ENCODE results near the gene ECT2L.
"Not testable (repeated sequence)": the region's sequence is repeated elsewhere in the genome, so short reads cannot be mapped to it uniquely, and the experiment has no call there.

Gene ECT2L

DNA sequence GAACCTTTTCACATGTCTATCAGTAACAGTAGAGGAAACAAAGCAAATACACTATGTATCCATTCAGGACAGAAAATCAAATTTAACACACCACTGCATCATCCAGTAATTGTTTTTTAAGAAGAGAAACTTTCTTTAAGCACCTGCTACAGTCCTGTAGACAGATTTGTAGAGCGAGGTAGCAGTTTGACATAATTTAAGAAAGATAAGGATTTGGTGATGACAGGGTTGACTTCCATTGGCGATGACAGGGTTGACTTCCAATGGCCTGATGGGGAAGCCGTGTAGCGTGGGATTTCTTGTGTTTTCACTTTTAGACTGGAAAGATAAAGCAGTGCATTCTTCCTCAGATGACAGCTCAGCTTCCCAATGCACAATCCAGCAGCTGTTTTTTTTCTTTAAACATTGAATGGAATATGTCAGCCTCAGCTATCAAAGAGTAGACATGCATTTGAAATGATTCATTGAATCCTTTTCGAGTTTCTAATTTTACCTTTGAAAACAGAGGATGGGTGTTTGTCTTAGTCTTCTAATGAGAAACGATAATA lies 68.5 kb downstream of the ECT2L start:
- DNase-seq = no peak

DNA sequence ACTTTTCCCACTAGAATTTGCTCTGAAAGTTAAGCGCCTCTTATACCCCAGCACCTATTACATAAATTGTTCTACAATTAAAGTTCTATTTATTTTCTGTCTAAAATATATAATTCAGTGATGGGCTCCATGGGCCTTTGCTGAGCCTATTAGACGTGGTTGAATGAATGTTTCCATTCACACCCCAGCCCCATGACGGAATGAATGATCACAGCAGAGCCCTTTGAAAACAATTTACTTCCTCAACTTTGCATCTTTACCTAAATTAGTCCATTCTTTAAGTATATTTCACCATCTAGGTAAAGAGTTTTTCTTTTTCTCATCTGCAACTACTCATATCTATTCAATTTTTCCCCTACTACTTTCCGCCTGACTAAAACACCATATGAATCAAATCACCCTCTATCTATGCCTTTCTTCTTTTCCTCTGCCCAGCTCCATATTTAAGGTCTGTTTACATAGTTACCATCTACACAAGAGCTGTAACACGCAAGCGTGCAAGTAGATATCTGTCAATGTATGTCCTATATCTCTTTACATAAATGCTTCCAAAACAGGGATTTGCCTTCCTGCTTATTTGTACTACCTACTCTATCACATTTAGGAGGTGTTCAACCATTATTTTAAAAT lies 69.7 kb downstream of the ECT2L start:
- no peak for DNase-seq

DNA sequence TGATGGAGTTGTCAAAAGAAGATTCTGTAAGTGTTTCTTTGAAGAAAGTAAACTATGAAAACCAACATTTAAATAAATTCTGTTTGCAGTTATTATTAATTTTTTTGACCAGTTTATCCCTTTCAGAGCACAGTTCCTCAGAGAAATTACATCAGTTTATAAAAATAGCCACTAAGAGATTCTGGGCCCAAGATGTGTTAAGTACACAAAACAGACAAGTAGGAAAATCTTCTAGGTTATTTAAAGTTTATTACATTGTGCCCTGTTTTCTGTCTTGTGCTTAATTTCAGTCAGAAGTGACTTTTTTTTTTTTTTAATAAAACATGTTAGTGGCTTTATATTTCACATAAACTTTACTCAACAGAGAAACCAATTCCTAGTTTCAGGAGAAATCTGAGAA lies 72.3 kb downstream of the ECT2L start:
- no peak for DNase-seq

DNA sequence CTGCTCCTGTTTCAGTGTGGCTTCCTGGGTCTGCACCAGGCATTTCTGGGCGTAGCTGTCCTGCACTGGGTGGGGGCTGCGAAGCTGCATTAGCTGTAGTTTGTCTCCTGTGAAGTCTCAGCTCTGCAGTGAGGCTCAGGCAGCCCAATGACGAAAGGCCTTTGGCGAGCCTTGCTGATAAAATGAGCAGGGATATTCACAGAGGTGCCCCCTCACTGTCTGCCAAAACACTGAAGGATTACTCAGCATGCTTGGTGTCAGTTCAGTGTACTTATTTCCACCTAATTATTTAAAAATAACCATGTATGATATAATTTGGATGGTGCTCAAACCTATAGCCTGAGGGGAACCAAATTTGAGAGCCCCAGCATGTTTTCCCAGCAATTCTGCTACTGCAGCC lies 73.5 kb downstream of the ECT2L start:
- DNase-seq = no peak

DNA sequence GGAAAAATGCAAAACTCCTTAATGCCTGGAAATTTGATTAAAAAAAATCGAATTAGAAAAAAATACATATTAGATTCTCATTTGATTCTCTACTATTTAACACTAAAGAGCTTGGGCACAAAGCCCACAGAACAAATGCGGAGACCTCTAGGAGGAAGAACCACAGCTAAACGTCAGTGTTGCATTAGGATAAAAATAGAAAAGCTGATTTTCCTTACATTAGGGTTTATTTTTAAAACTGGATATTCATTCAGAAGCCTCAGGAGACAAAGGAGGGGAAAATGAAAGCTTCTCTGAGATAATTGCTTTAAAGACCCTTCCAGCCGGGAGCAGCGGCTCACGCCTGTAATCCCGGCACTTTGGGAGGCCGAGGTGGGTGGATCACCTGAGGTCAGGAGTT lies 77.3 kb downstream of the ECT2L start:
- no peak for DNase-seq

DNA sequence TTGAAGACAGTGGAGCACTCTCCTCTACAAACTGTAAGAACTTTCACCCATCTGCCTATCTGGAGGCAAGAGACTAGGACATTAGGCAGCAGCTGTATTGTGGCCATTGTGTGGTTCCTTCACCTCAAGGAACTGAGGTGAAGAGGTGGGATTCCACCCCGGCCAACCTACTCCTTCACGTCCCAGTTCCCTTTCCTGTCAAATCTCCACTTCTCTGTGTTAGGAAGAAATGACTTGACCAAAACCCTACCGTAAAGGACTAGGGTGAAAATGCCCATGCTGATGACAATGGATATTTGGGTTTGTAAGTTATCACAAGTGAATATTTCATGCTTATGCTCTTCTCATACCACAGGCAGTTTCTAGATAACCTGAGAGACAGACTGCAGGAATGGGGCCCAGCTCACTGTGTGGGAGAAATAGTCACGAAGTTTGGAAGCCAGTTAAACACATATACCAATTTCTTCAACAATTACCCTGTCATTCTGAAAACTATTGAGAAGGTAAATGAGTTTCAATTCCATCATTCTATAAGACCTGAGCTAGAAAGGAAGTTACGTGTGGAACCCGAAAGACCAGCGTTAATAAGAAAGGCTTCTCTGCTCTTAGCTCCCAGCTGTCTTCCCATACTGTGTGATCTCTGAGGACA lies 86.6 kb downstream of the ECT2L start:
- no peak for DNase-seq

DNA sequence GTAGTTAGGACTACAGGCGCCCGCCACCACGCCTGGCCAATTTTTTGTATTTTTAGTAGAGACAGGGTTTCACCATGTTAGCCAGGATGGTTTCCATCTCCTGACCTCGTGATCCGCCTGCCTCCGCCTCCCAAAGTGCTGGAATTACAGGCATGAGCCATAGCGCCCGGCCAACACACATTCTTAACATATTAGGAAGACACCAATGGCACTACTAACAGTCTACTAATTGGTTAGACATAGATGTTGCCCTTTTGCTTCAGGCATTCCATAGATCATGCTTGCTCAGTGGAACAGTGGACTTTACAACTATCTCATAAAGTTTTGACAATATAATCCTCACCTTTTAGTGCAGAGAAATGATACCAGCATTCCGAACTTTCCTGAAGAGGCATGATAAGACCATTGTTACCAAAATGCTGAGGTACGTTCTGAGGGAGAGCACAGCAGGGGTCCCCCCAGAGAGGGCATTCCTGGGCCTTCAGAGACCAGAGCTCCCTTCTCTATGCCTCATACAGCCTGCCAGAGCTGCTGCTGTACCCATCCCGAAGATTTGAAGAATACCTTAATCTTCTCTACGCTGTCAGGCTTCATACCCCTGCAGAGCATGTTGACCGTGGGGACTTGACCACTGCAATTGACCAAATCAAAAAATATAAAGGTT lies 89.4 kb downstream of the ECT2L start:
- no peak for DNase-seq

DNA sequence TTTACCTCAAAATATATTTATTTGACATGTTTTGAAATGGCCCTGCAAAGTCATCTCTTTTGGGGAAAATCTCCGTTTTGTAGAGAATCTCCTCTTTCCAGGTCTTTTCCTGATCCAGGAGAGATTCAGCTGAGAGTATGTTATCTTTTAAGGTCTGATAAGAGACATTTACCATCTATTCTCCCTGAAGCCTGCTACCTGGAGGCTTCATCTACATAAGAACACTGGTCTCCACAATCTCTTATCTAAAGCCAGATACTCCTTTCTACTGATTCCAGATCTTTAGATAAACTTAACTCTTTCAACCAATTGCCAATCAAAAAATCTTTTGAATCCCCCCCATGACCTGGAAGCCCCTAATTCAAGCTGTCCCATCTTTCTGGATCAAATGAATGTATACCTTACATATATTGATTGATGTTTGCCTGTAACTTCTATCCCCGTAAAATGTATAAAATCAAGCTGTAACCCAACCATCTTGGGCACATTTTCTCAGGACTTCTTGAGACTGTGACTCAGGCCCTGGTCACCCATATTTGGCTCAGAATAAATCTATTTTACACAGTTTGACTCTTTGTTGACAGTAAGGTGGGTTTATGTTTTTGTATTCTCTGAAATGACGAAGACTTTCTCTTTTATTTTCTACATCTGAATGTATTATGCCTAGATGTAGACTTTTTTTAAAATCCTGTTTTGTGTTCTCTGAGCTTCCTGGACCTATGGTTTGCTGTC lies 95.5 kb downstream of the ECT2L start:
- no peak for DNase-seq

DNA sequence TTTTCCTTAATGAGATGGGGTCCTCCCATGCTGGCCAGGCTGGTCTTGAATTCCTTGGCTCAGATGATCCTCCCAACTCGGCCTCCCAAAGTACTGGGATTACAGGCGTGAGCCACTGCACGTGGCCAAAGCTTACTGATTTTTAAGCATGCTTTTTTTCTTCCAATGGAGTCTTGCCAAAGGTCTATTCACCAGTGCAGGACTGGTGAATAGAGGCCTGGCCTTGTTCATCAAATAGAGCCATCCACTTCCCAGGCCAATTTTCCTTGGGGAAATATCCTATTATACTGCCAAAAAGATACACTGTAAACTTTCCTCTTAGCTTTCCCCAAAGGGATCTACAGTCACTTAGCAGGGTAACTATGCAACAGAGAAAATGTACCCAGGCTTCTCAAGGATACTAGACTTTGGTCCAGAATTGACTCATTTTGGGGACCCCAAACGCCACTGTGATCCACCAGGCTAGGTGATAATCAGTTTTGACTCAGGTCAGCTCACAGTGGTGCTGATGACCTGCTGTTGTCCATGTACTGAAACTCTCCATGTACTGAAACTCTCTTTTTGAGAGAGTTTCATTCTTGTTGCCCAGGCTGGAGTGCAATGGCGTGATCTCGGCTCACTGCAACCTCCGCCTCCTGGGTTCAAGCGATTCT lies 100.3 kb downstream of the ECT2L start:
- DNase-seq = no peak

DNA sequence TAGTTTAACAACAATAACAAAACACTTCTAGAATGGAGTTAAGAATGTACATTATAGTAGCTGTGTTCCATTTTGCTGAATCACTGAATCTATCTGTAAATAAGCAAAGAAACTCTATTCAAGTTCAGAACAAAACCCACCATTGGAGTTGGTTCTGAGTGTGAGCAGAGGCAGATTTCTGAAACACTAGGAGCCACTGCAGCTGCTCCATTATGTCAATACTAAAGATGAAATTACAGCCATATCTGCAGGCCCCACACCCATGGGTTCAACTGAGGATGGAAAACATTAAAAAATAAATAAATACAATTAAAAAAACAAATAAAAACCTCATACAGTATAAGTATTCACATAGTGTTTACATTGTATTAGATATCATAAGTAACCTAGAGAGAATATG lies 101.1 kb downstream of the ECT2L start:
- DNase-seq = no peak

DNA sequence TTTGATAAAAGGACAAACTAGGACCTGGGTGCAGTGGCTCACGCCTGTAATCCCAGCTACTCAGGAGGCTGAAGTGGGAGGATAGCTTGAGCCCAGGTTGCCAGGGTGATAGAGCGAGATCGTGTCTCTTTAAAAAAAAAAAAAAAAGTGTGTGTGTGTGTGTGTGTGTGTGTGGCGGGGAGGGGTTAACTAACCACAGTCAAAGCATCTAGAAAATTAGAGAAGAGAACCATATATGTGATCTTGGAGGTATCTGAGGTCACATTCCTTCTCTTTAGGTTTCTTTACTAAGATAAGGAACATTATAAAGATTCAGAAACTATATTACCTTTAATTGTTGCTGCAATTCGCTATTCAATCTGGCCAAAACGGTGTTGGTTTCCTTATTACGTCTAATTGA lies 111.3 kb downstream of the ECT2L start:
- DNase-seq = no peak

DNA sequence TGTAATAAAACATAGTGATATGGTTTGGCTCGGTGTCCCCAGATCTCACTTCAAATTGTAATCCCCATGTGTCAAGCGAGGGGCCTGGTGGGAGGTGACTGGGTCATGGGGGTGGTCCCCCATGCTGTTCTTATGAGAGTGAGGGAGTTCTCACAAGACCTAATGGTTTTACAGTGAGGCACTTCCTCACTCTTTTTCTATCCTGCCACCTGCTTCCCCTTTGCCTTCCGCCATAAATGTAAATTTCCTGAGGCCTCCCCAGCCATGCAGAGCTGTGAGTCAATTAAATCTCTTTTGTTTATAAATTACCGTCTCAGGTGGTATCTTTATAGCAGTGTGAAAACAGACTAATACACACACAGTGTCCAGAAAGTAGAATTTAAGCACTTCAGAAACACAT lies 113.6 kb downstream of the ECT2L start:
- DNase-seq = no peak

DNA sequence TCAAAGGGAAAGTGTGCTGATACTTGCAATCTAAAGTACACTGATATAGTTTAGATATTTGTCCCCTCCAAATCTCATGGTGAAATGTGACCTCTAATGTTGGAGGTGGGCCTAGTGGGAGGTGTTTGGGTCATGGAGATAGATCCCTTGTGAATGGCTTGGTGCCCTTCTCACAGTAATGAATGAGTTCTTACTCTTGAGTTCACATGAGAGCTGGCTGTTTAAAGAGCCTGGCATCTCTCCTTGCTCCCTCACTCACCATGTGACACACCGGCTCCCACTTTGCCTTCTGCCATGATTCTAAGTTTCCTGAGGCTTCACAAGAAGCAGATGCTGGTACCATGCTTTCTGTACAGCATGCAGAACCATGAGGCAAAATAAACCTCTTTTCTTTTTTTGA lies 114.1 kb downstream of the ECT2L start:
- DNase-seq = no peak

DNA sequence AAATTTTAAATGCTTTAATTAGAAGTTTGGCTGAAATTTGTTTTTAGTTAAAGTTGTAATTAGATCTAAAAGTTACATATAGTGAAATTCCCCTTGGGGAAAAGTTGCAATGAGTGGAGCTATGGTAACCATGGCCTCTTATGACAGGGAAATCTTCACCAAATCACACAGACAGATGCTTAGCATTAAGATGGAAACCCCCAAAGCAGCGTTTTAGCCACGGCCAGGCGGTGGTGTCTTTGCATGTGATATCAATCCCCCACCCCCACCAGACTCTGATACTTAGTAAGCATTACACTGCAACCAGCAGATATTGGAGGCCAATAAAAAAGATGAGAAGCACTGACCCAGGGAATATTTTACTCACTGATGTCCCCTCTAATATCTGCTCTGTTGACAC lies 116.4 kb downstream of the ECT2L start:
- DNase-seq = no peak

DNA sequence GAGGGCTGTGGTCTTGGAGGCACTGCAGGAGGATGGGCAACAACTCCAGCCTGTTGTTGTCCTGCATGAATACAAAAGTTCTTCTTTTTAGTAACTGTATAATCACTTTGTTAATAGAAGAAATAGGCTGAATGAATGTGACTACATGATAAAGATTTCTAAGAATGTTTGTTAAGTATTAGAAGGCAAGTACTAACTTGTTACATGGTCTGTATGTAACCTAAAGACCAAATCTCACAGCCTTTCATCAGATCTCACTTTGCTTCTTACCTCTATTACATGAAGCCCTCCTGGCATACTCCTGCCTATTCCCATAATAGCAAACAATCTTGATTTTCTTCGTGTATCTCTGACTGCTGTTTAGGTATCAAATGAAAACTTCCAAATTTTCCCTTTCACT lies 118.8 kb downstream of the ECT2L start:
- DNase-seq = no peak

DNA sequence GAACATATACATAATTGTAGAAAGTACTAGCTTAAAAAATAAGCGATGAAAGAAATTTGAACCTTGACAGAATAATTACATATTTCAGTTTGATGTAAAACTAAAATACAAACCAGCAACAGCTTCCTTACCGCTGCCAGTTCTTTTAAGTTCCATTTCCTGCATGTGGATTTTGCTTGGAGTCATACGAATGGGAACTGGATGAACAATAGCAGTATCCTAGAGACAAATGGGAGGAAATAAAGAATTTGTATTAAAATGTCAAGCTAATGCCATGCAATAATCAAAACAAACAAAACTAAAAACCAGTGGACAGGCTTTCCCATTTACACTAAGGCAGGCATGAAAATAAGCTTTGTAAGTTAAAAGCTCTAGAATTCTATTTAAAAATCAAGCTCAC lies 125.0 kb downstream of the ECT2L start:
- DNase-seq = no peak

DNA sequence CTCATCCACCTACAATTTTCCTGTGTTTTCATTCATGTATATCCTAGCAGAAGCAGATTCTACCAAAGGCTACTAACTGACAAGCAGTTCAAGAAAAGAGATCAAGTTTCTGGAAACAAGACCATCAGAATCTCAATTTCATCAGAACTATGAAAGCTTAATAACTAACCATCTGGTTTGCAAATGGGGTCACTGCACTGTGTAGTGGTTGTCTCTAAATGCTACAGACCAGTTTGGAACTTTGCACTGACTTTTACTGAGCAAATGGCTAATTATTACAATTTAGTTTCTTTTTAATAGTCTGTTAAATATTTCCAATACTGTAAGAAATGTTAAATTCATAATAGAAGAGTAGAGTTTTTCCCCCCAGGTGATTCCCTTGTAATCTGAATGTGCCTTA lies 127.7 kb downstream of the ECT2L start:
- DNase-seq = no peak

DNA sequence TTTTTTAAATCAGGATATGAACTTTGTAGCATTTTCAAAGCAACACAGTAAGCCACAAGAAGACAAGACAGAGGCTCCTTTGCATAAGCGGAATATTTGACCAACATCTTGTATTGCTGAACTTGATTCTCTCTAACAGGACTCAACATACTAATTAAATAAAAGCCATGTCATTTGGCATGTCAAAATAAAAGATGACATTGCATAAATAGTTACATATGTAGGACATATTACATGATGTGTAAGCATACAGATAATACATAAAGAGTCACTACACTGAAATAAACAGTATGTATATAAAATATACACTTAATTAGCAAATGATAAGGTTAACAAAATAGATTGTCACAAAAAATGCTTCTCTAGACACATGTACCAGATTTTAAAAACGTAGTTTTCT lies 129.9 kb downstream of the ECT2L start:
- DNase-seq = no peak

DNA sequence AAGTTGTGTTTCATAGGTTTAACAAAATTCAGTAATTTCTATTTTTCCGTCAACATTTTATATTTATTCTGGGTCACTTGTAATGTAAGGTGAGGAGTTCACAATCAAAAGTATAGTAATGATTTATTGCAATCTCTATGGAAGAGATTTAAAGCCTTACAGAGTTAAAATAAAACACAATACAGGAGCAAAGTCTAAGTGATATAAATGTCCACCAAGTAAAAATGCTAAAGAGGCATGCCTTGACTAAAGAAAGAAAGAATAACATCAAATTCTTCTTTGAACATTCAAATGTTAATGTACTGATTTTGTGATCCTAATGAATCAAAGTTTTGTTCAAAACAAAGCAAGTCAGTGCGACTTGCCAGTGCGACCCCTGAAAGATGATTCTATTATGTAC lies 130.7 kb downstream of the ECT2L start:
- no peak for DNase-seq

DNA sequence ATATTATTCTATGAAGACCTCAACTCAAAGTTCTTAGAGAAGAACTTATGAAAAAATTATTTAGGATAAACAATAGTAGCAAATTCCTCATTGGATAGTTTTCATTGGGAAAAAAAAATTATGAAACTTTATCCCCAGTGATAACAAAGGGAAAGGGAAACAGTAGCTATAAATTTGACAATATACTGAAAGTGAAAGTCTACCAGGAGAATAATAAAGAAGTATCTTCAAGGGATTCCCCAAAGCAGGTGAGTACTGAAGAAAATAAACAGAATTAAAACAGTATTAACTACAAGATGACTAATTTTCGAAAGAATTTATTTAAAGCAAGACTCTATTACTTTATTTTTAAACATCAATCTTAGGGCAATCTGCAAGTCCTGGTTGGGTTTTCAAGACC lies 135.8 kb downstream of the ECT2L start:
- DNase-seq = no peak

DNA sequence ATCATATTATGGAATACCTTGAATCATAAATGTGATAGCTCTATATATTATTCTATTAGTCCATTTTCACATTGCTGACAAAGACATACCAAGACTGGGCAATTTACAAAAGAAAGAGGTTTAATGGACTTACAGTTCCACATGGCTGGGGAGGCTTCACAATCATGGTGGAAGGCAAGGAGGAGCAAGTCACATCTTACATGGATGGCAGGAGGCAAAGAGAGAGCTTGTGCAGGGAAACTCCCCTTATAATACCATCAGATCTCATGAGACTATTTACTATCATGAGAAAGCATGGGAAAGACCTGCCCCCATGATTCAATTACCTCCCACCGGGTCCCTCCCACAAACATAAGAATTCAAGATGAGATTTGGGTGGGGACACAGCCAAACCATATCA lies 141.0 kb downstream of the ECT2L start:
- DNase-seq = not testable (repeated sequence)

DNA sequence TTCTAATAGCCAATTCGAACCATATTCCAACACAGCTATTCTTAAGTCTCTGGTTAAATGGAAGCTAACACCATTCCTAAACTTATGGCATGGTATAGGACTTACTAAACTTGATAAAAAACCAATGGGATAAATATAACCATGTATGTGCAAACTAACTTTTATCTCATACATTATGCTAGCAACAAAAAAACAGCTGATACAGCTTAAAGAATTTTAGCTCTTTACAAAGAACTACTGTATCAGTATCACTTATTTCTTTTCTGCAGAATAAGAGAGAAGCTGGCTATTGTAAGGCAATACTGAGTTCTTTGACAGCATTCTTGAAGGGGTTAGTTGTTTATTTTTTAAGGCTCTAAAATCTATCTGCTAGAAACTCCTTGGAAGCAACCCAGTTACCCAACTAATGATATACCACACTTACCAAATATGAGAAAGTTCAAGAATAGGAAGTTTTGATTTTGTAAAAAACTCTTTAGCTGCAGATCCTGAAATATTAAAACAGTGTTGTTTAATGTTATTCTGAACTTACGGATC lies 147.3 kb downstream of the ECT2L start:
- no peak for DNase-seq

DNA sequence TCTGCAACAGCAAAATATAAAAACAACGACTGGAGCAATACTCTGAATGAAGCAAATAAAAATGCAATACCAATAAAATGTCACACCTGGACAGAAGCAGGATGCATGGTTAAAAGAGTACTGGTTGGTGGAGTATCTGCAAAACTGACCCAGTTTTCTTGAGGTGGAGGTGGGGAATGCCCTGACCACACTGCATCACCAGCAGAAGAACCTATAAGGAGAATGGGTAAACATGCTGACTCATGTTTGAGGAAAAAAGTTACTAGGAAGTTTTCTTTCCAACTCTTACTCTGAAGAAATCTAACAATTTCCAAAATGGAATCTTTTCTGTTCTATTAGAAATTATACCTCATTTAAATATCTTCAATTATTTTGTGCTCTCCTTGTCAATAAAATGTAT lies 148.5 kb downstream of the ECT2L start:
- no peak for DNase-seq
